NCI-H1694 treated with DMSO at 0.1 percent for 48 hours (cell line): ENCODE measurements around the gene RAMP3.
A peak's percentile ranks its signal among the peaks of the same experiment; 100 is the strongest.
"Not testable (repeated sequence)": the region's sequence is repeated elsewhere in the genome, so short reads cannot be mapped to it uniquely, and the experiment has no call there.

Experiments used
- DNase-seq: peaks from one replicate; lab custom pipeline; 2025; lab: John Stamatoyannopoulos, UW

Gene RAMP3

GRCh38 chr7:45157653-45158401 lies at the start of gene RAMP3:
TSS of gene RAMP3 (plus strand) at chr7:45157791. CDS start at chr7:45157829, 38 bp downstream.
- DNase-seq = no peak

- no peak for DNase-seq
These were observed 48.7 kb upstream of the RAMP3 start for GRCh38 chr7:45108863-45109262.

GRCh38 chr7:45111298-45112223 lies 46.0 kb upstream of the RAMP3 start, which contains the start of gene TBRG4:
TSS of gene TBRG4 (minus strand) at chr7:45111697. CDS start at chr7:45109237, 2,460 bp downstream.
- DNase-seq = peak; percentile 92

GRCh38 chr7:45112648-45113047 lies 44.9 kb upstream of the RAMP3 start:
- no peak for DNase-seq

GRCh38 chr7:45114257-45114656 lies 43.3 kb upstream of the RAMP3 start:
- DNase-seq = not testable (repeated sequence)

- DNase-seq = no peak
These were observed 42.7 kb upstream of the RAMP3 start for GRCh38 chr7:45114926-45115325.

GRCh38 chr7:45116048-45116447 lies 41.5 kb upstream of the RAMP3 start:
- no peak for DNase-seq

- no peak for DNase-seq
These were observed 40.0 kb upstream of the RAMP3 start for GRCh38 chr7:45117582-45117981.

GRCh38 chr7:45118292-45118691 lies 39.3 kb upstream of the RAMP3 start:
- no peak for DNase-seq

GRCh38 chr7:45118889-45119331 lies 38.7 kb upstream of the RAMP3 start:
- no peak for DNase-seq

- no peak for DNase-seq
These were observed 38.0 kb upstream of the RAMP3 start for GRCh38 chr7:45119550-45119949.

GRCh38 chr7:45122975-45123860 lies 34.4 kb upstream of the RAMP3 start:
- DNase-seq = no peak

- no peak for DNase-seq
These were observed 33.5 kb upstream of the RAMP3 start for GRCh38 chr7:45123913-45124710.

- DNase-seq = no peak
These were observed 32.2 kb upstream of the RAMP3 start for GRCh38 chr7:45125193-45125904.

GRCh38 chr7:45126201-45126600 lies 31.4 kb upstream of the RAMP3 start:
- no peak for DNase-seq

- DNase-seq = no peak
These were observed 30.7 kb upstream of the RAMP3 start for GRCh38 chr7:45126920-45127319.

- no peak for DNase-seq
These were observed 28.3 kb upstream of the RAMP3 start for GRCh38 chr7:45129181-45129800.

GRCh38 chr7:45129906-45130305 lies 27.7 kb upstream of the RAMP3 start:
- DNase-seq = no peak

- DNase-seq = no peak
These were observed 26.7 kb upstream of the RAMP3 start for GRCh38 chr7:45130910-45131309.

- DNase-seq = no peak
These were observed 25.7 kb upstream of the RAMP3 start for GRCh38 chr7:45131891-45132290.
